H1 (cell line): ENCODE results near the gene GBGT1. TPM values are rescaled to one million over a fixed set of nuclear protein-coding genes. Genes with fewer than 3 reads are reported as not detected.

Experiments
- CTCF ChIA-PET: fragments of 300-600 bp; sonication (Branson Sonifier 250); formaldehyde crosslinking; loops from one replicate; lab custom pipeline; 2021; ENCODE audit not compliant: partially characterized antibody; lab: Charles Lee
- POLR2A ChIA-PET: fragments of 300-600 bp; sonication (Branson Sonifier 250); formaldehyde crosslinking; loops from one replicate; lab custom pipeline; 2021; ENCODE audit warnings: inconsistent platforms; ENCODE audit not compliant: partially characterized antibody; lab: Charles Lee
- DNase-seq, 2 experiments: peaks; one replicate each; pipeline versions ENCODE4 v3.0.0 to v3.0.0-alpha.2; 2010 to 2022; ENCODE audit warnings: low spot score in 2 of 2, low read depth in 1 of 2, mixed read lengths in 1 of 2
- FAIRE-seq: peaks from 2 replicates; lab custom pipeline; 2011; peaks lifted over from hg19 to GRCh38; lab: Jason Lieb, UNC
- H2AFZ ChIP-seq: 2 replicates; pipeline ENCODE4 v1.8.1; 2012; ENCODE audit warnings: low read length, inconsistent platforms
- H2AK5ac ChIP-seq: 2 replicates; pipeline ENCODE4 v1.6.1; 2013; ENCODE audit warnings: low read depth, low read length
- H2BK120ac ChIP-seq: replicated peaks from 2 replicates; pipeline ENCODE3; 2013; ENCODE audit warnings: low read depth, low read length, inconsistent platforms
- H2BK12ac ChIP-seq: 2 replicates; pipeline ENCODE4 v1.6.1; 2013; ENCODE audit warnings: low read depth, low read length
- H2BK15ac ChIP-seq: 2 replicates; pipeline ENCODE4 v1.6.1; 2013; ENCODE audit warnings: low read length
- H2BK20ac ChIP-seq: 2 replicates; pipeline ENCODE4 v1.6.1; 2013; ENCODE audit warnings: low read length
- H2BK5ac ChIP-seq: 2 replicates; pipeline ENCODE4 v1.6.1; 2013; ENCODE audit warnings: low read depth, low read length
- H3K14ac ChIP-seq: 2 replicates; pipeline ENCODE4 v1.6.1; 2013; ENCODE audit warnings: inconsistent platforms; ENCODE audit not compliant: insufficient read length
- H3K18ac ChIP-seq: 2 replicates; pipeline ENCODE4 v1.6.1; 2013; ENCODE audit warnings: low read length; ENCODE audit errors: extremely low read depth
- H3K23ac ChIP-seq: 2 replicates; pipeline ENCODE4 v1.6.1; 2013; ENCODE audit warnings: inconsistent platforms; ENCODE audit not compliant: insufficient read length
- H3K23me2 ChIP-seq: 2 replicates; pipeline ENCODE4 v1.6.1; 2013; ENCODE audit warnings: low read depth, low read length
- H3K27ac ChIP-seq: 2 replicates; pipeline ENCODE4 v1.6.1; 2011; ENCODE audit warnings: low read depth, low read length, inconsistent platforms
- H3K27me3 ChIP-seq, 4 experiments: replicated peaks in 1 of 4; 1 replicate in 1 of 4; 2 replicates in 3 of 4; pipeline versions ENCODE4 v1.6.1 to v1.8.1; 2011 to 2013; ENCODE audit warnings: low read length in 3 of 4, mild to moderate bottlenecking in 3 of 4, inconsistent platforms in 2 of 4, mixed read lengths in 2 of 4, moderate library complexity in 1 of 4; ENCODE audit not compliant: control insufficient read depth in 3 of 4, insufficient read depth in 3 of 4; ENCODE audit errors: extremely low read depth in 1 of 4
- H3K36me3 ChIP-seq, 4 experiments: 2 replicates each; pipeline versions ENCODE4 v1.6.1 to v1.8.1; 2011 to 2013; ENCODE audit warnings: mild to moderate bottlenecking in 4 of 4, low read length in 3 of 4, moderate library complexity in 2 of 4, control low read depth in 1 of 4, inconsistent platforms in 1 of 4; ENCODE audit not compliant: insufficient read depth in 4 of 4, control insufficient read depth in 2 of 4
- H3K4ac ChIP-seq: replicated peaks from 2 replicates; pipeline ENCODE3; 2013; ENCODE audit warnings: low read length, low read depth, mixed read lengths, inconsistent platforms; ENCODE audit not compliant: insufficient read length
- H3K4me1 ChIP-seq, 4 experiments: replicated peaks in 1 of 4; 1 replicate in 1 of 4; 2 replicates in 3 of 4; pipeline versions ENCODE4 v1.6.1 to v1.8.1; 2011 to 2013; ENCODE audit warnings: low read length in 3 of 4, inconsistent platforms in 2 of 4, mixed read lengths in 1 of 4; ENCODE audit not compliant: insufficient read depth in 4 of 4, control insufficient read depth in 3 of 4
- H3K4me2 ChIP-seq, 2 experiments: 2 replicates each; pipeline versions ENCODE4 v1.6.1 to v1.8.1; 2011 to 2013; ENCODE audit warnings: low read depth in 2 of 2, low read length in 2 of 2, control low read depth in 1 of 2, inconsistent platforms in 1 of 2, mild to moderate bottlenecking in 1 of 2; ENCODE audit not compliant: insufficient read depth in 1 of 2
- H3K4me3 ChIP-seq, 4 experiments: fragments of 200-600, 300-600 bp in 1 of 4; sonication (generic), shearing (Covaris generic), sonication (Bioruptor Twin) in 1 of 4; 2 replicates each; pipeline versions ENCODE4 v1.5.1 to v1.8.1; 2011 to 2016; ENCODE audit warnings: low read length in 4 of 4, low read depth in 3 of 4, control low read depth in 2 of 4, inconsistent platforms in 2 of 4, mild to moderate bottlenecking in 2 of 4, mixed read lengths in 1 of 4, moderate library complexity in 1 of 4; ENCODE audit not compliant: insufficient read depth in 2 of 4; ENCODE audit errors: extremely low read depth in 1 of 4
- H3K56ac ChIP-seq: replicated peaks from 2 replicates; pipeline ENCODE3; 2013; ENCODE audit warnings: low read depth, mild to moderate bottlenecking, mixed read lengths, low read length, inconsistent platforms; ENCODE audit not compliant: insufficient read length
- H3K79me1 ChIP-seq: 2 replicates; pipeline ENCODE4 v1.6.1; 2013; ENCODE audit warnings: low read depth, low read length, control low read depth
- H3K79me2 ChIP-seq, 2 experiments: 2 replicates each; pipeline versions ENCODE4 v1.6.1 to v1.8.1; 2012 to 2013; ENCODE audit warnings: low read length in 2 of 2, mild to moderate bottlenecking in 2 of 2, inconsistent platforms in 1 of 2; ENCODE audit not compliant: insufficient read depth in 2 of 2, control insufficient read depth in 1 of 2
- H3K9ac ChIP-seq, 4 experiments: replicated peaks in 1 of 4; 1 replicate in 1 of 4; 2 replicates in 3 of 4; pipeline versions ENCODE4 v1.6.1 to v1.8.1; 2011 to 2013; ENCODE audit warnings: low read depth in 3 of 4, low read length in 3 of 4, control low read depth in 2 of 4, mild to moderate bottlenecking in 2 of 4, moderate library complexity in 2 of 4, inconsistent platforms in 1 of 4; ENCODE audit errors: extremely low read depth in 1 of 4
- H3K9me3 ChIP-seq, 2 experiments: 2 replicates each; pipeline versions ENCODE4 v1.6.1 to v1.8.1; 2012 to 2013; ENCODE audit warnings: mild to moderate bottlenecking in 2 of 2, moderate library complexity in 2 of 2, control low read depth in 1 of 2, inconsistent platforms in 1 of 2, low read depth in 1 of 2, low read length in 1 of 2, mixed read lengths in 1 of 2; ENCODE audit not compliant: insufficient read depth in 2 of 2
- H4K20me1 ChIP-seq, 2 experiments: replicated peaks in 1 of 2; 2 replicates each; pipeline versions ENCODE3 to v1.8.1; 2011 to 2013; ENCODE audit warnings: inconsistent platforms in 2 of 2, low read length in 2 of 2, mild to moderate bottlenecking in 1 of 2; ENCODE audit not compliant: insufficient read depth in 2 of 2, control insufficient read depth in 1 of 2
- H4K5ac ChIP-seq: 2 replicates; pipeline ENCODE4 v1.6.1; 2013; ENCODE audit warnings: low read length, low read depth, mixed read lengths, inconsistent platforms; ENCODE audit not compliant: insufficient read length
- H4K8ac ChIP-seq: 2 replicates; pipeline ENCODE4 v1.8.0; 2013; ENCODE audit warnings: mild to moderate bottlenecking, moderate library complexity, low read length, inconsistent platforms; ENCODE audit not compliant: insufficient read depth; ENCODE audit errors: extremely low read depth
- H4K91ac ChIP-seq: replicated peaks from 2 replicates; pipeline ENCODE3; 2013; ENCODE audit warnings: low read length, mixed read lengths, inconsistent platforms; ENCODE audit not compliant: insufficient read length
- CHD1 ChIP-seq: IDR thresholded peaks from 2 replicates; pipeline ENCODE4 v1.6.1; 2012; ENCODE audit warnings: low read depth, low read length, improper control_type of control experiment
- CTBP2 ChIP-seq: IDR thresholded peaks from 2 replicates; pipeline ENCODE4 v1.7.0; 2011; ENCODE audit warnings: borderline replicate concordance, mild to moderate bottlenecking, moderate library complexity, mixed read lengths, low read length; ENCODE audit not compliant: insufficient read depth, insufficient read length
- HDAC2 ChIP-seq, 2 experiments: fragments of 300-600 bp in 1 of 2; sonication (generic) in 1 of 2; IDR thresholded peaks; 2 replicates each; pipeline ENCODE4 v1.6.1; 2011 to 2012; ENCODE audit warnings: low read depth in 2 of 2, low read length in 2 of 2, mild to moderate bottlenecking in 2 of 2, moderate library complexity in 2 of 2, borderline replicate concordance in 1 of 2, inconsistent platforms in 1 of 2
- POLR2A ChIP-seq, 2 experiments: IDR thresholded peaks; 1 replicate in 1 of 2; 2 replicates in 1 of 2; pipeline ENCODE4 v1.6.1; 2011; ENCODE audit warnings: low read depth in 2 of 2, low read length in 2 of 2, mild to moderate bottlenecking in 2 of 2; ENCODE audit errors: control extremely low read depth in 1 of 2
- POLR2AphosphoS5 ChIP-seq: IDR thresholded peaks from 2 replicates; pipeline ENCODE4 v1.6.1; 2011; ENCODE audit warnings: low read depth, low read length
- RFX5 ChIP-seq: IDR thresholded peaks from 2 replicates; pipeline ENCODE4 v1.6.1; 2011; ENCODE audit warnings: low read depth, low read length, improper control_type of control experiment, borderline replicate concordance
- SIN3A ChIP-seq, 2 experiments: IDR thresholded peaks in 1 of 2; conservative IDR thresholded peaks in 1 of 2; 2 replicates each; pipeline ENCODE4 v1.6.1; 2011 to 2012; ENCODE audit warnings: low read length in 2 of 2, improper control_type of control experiment in 1 of 2, low read depth in 1 of 2, mild to moderate bottlenecking in 1 of 2
- SUZ12 ChIP-seq: fragments of 200-600 bp; sonication (generic); IDR thresholded peaks from 2 replicates; pipeline ENCODE4 v1.6.1; 2012; ENCODE audit warnings: mild to moderate bottlenecking, inconsistent platforms, low read length, moderate library complexity, mixed read lengths
- USF2 ChIP-seq: IDR thresholded peaks from 2 replicates; pipeline ENCODE4 v1.6.1; 2011; ENCODE audit warnings: low read length, improper control_type of control experiment
- WGBS, 2 experiments: shearing (Covaris generic) in 1 of 2; methylation state at CpG; one replicate each; pipeline versions ENCODE4 v1.1.6 to v1.1.7; 2013 to 2015; ENCODE audit warnings: low lambda C conversion rate in 2 of 2, mixed read lengths in 2 of 2, inconsistent platforms in 1 of 2, low coverage in 1 of 2, missing lambda C conversion rate in 1 of 2; ENCODE audit not compliant: insufficient replicate concordance in 2 of 2, insufficient coverage in 1 of 2, insufficient read length in 1 of 2; ENCODE audit errors: extremely low coverage in 1 of 2, missing lambda C conversion rate in 1 of 2; 5-methylcytosine and 5-hydroxymethylcytosine counted together
- polyA plus RNA-seq, 7 experiments: library from polyadenylated mRNA; depleted of rRNA in 3 of 7; stranded (reverse) in 5 of 7; unstranded in 2 of 7; fragments of >200 nt in 5 of 7; fragments of 200-250 nt in 2 of 7; gene quantifications; 1 replicate in 5 of 7; 2 replicates in 1 of 7; 4 replicates in 1 of 7; pipeline versions ENCODE4 v1.2.1 to v1.2.3, GENCODE V29; 2011 to 2013; ENCODE audit warnings: missing spikeins in 2 of 7, mixed read lengths in 2 of 7
- total RNA-seq: library from RNA; stranded (reverse); fragmentation: NEBNext Ultra II Directional; extraction: Animal tissue kit (Norgen Biotek cat#: 25700); gene quantifications from 2 replicates; pipeline ENCODE4 v1.2.1, GENCODE V29; 2021

Gene GBGT1
- total and polyA plus RNA-seq, 2 of the 8 experiments (the other 6 are each of a cell fraction or from before 2014, with no cell fraction given) = 7.1 to 9.7 TPM

- H3K79me1 ChIP-seq = peaks cover 4% of the 10 kb centered on the region; the same call in 1 of the 2 replicates
- H4K91ac ChIP-seq = no peak overlapping the region
- no peaks in the 10 kb centered on the region for H3K9me3 ChIP-seq
- no peak overlapping the region for H2BK5ac ChIP-seq
- no peak overlapping the region for H4K5ac ChIP-seq
- no peak overlapping the region for H3K4ac ChIP-seq
- H3K4me3 ChIP-seq = peak overlapping the region; percentile 73 to 82 (median 76); a peak in 6 of 8 replicates
- DNase-seq (peak; percentile 58 to 97), FAIRE-seq (peak; percentile 24)
- WGBS, 2 experiments = 58% methylated on average over 14 of the region's 14 CpGs; no CpG with 5 or more reads in 1 of the 2 experiments
- H3K79me2 ChIP-seq = peaks cover 0 to 3% of the 10 kb centered on the region in 2 experiments; a peak in 1 of 4 replicates
- H3K4me1 ChIP-seq = peaks cover 0 to 24% (median 13%) of the 10 kb centered on the region in 4 experiments; a peak in 5 of 7 replicates
- no peaks in the 10 kb centered on the region for H3K36me3 ChIP-seq
- peak overlapping the region in 2 of 4 experiments; percentile 54 to 89; a peak in 4 of 7 replicates for H3K9ac ChIP-seq
- peaks cover 12% of the 10 kb centered on the region for H3K23me2 ChIP-seq
- no peak overlapping the region for H2AFZ ChIP-seq
- H3K23ac ChIP-seq = no peak overlapping the region
- no peak overlapping the region for H2BK120ac ChIP-seq
- H3K56ac ChIP-seq = no peak overlapping the region
- H4K8ac ChIP-seq = peak overlapping the region; percentile 69
- H2AK5ac ChIP-seq = 0 out of 2 replicates have a peak overlapping the region, but pooled peaks have one; percentile 67
- H3K27me3 ChIP-seq = peaks cover 0 to 11% (median 0%) of the 10 kb centered on the region in 4 experiments; a peak in 2 of 7 replicates
- ChIA-PET CTCF (interaction anchor here (0.6 to 11.7 kb wide), 29 partner anchors 10 to 392 kb away, joined by 3 to 337 read pairs (median 5); partner anchors contain the start of genes GTF3C5 and RALGDS), POLR2A (interaction anchor here (0.6 to 3.7 kb wide), 8 partner anchors 11 to 145 kb away, joined by 3 to 13 read pairs (median 6); no protein-coding TSS in a partner anchor)
- H3K14ac ChIP-seq = no peak overlapping the region
- peak overlapping the region; percentile 85 to 88 for H3K4me2 ChIP-seq
- H4K20me1 ChIP-seq = peaks cover 12 to 31% of the 10 kb centered on the region in 2 experiments
- H2BK12ac ChIP-seq = peak overlapping the region; percentile 39; the same call in 1 of the 2 replicates
- no peak overlapping the region for H2BK15ac ChIP-seq
- no peak overlapping the region for H2BK20ac ChIP-seq
- no peak overlapping the region for H3K18ac ChIP-seq
- H3K27ac ChIP-seq = no peak overlapping the region
- TF ChIP-seq SUZ12 (no peak), POLR2A (IDR thresholded peaks at IDR 0.05; ENCODE audit: control extremely low read depth in 1 of 2, low read depth in 2 of 2, low read length in 2 of 2) (peak in 1 of 2 experiments; percentile 43; a peak in 2 of 3 replicates), SIN3A (conservative IDR thresholded peaks at IDR 0.05 in 1 of 2, IDR thresholded peaks at IDR 0.05 in 1 of 2; ENCODE audit: low read depth in 1 of 2, low read length in 2 of 2) (peak in 1 of 2 experiments; percentile 76; a peak in 1 of 4 replicates), POLR2AphosphoS5 (no peak), RFX5 (no peak), USF2 (no peak), CHD1 (no peak), CTBP2 (no peak), HDAC2 (IDR thresholded peaks at IDR 0.05; ENCODE audit: borderline replicate concordance in 1 of 2, low read depth in 2 of 2, low read length in 2 of 2) (no peak)
Measured at GRCh38 chr9:133147412-133148198, 16.1 kb downstream of the GBGT1 start.
